GM23338 (cell line): Measurements from ENCODE around the gene ZAR1. TPM values are rescaled to one million over a fixed set of nuclear protein-coding genes. Genes with fewer than 3 reads are reported as not detected.
A peak's percentile ranks its signal among the peaks of the same experiment; 100 is the strongest.

Experiments
- ATAC-seq: fragments of 200-7000 bp; cut with Tn5 transposase; 3 replicates; pipeline ENCODE4 v1.9.1; 2020
- DNase-seq: peaks from one replicate; pipeline ENCODE4 v3.0.0-alpha.2; 2015; ENCODE audit warnings: low spot score
- H2AFZ ChIP-seq: fragments of 200-600 bp; sonication (generic); 2 replicates; pipeline ENCODE4 v1.8.0; 2016; ENCODE audit warnings: antibody characterized with exemption, mild to moderate bottlenecking, moderate library complexity
- H3F3A ChIP-seq: fragments of 200-600 bp; sonication (generic); replicated peaks from 2 replicates; pipeline ENCODE4 v1.8.0; 2017; ENCODE audit warnings: antibody characterized with exemption, mixed run types, low read depth
- H3K27ac ChIP-seq: fragments of 200-600 bp; sonication (generic); 2 replicates; pipeline ENCODE4 v1.6.1; 2016; ENCODE audit warnings: low read depth
- H3K27me3 ChIP-seq: fragments of 200-600 bp; sonication (generic); 2 replicates; pipeline ENCODE4 v1.8.0; 2016; ENCODE audit warnings: mild to moderate bottlenecking, mixed run types, moderate library complexity; ENCODE audit not compliant: insufficient read depth
- H3K36me3 ChIP-seq: fragments of 200-600 bp; sonication (generic); 2 replicates; pipeline ENCODE4 v1.8.0; 2016; ENCODE audit warnings: mild to moderate bottlenecking; ENCODE audit not compliant: insufficient read depth
- H3K4me1 ChIP-seq: fragments of 200-600 bp; sonication (generic); 2 replicates; pipeline ENCODE4 v1.8.0; 2016; ENCODE audit warnings: mild to moderate bottlenecking, moderate library complexity; ENCODE audit not compliant: insufficient read depth
- H3K4me2 ChIP-seq: fragments of 200-600 bp; sonication (generic); 2 replicates; pipeline ENCODE4 v1.7.1; 2017; ENCODE audit warnings: mixed run types
- H3K4me3 ChIP-seq: fragments of 200-600 bp; sonication (generic); 2 replicates; pipeline ENCODE4 v1.6.1; 2016; ENCODE audit warnings: mixed run types
- H3K79me2 ChIP-seq: fragments of 200-600 bp; sonication (generic); replicated peaks from 2 replicates; pipeline ENCODE4 v1.8.0; 2017; ENCODE audit warnings: mild to moderate bottlenecking; ENCODE audit not compliant: insufficient read depth
- H3K9me2 ChIP-seq: fragments of 200-600 bp; sonication (generic); 2 replicates; pipeline ENCODE4 v1.8.0; 2017; ENCODE audit not compliant: insufficient read depth
- H4K20me1 ChIP-seq: fragments of 200-600 bp; sonication (generic); replicated peaks from 2 replicates; pipeline ENCODE4 v1.8.0; 2017; ENCODE audit warnings: mild to moderate bottlenecking; ENCODE audit not compliant: insufficient read depth
- H3K27ac Mint-ChIP-seq: 2 replicates; pipeline ENCODE4 v1.8.0; 2020; ENCODE audit warnings: inconsistent platforms, mild to moderate bottlenecking, moderate library complexity, mixed read lengths
- H3K27me3 Mint-ChIP-seq: 3 replicates; pipeline ENCODE4 v1.8.0; 2022; ENCODE audit warnings: low read depth, mild to moderate bottlenecking, moderate library complexity, mixed read lengths, inconsistent platforms; ENCODE audit not compliant: insufficient read depth, poor library complexity
- H3K36me3 Mint-ChIP-seq: 3 replicates; pipeline ENCODE4 v1.8.0; 2021; ENCODE audit warnings: low read depth, mild to moderate bottlenecking, inconsistent platforms, moderate library complexity, mixed read lengths
- H3K4me1 Mint-ChIP-seq: 3 replicates; pipeline ENCODE4 v1.8.0; 2020; ENCODE audit warnings: mild to moderate bottlenecking, inconsistent platforms, mixed read lengths
- H3K4me3 Mint-ChIP-seq: 3 replicates; pipeline ENCODE4 v1.8.0; 2021; ENCODE audit warnings: moderate library complexity, mild to moderate bottlenecking, inconsistent platforms, mixed read lengths
- H3K9me3 Mint-ChIP-seq: 3 replicates; pipeline ENCODE4 v1.8.0; 2020; ENCODE audit warnings: moderate library complexity, mild to moderate bottlenecking, inconsistent platforms, mixed read lengths
- CREB1 ChIP-seq: fragments of 250-450 bp; sonication (Bioruptor Pico); IDR thresholded peaks from 2 replicates; pipeline ENCODE4 v1.5.0; 2020; ENCODE audit warnings: low read depth, mild to moderate bottlenecking, moderate library complexity
- EZH2phosphoT487 ChIP-seq: fragments of 200-600 bp; sonication (generic); IDR thresholded peaks from one replicate; pipeline ENCODE4 v1.8.1; 2018; ENCODE audit warnings: antibody characterized with exemption; ENCODE audit not compliant: unreplicated experiment
- JUNB ChIP-seq: IDR thresholded peaks from one replicate; pipeline ENCODE4 v1.6.1; 2016; ENCODE audit warnings: antibody characterized with exemption; ENCODE audit not compliant: unreplicated experiment
- NANOG ChIP-seq: IDR thresholded peaks from 2 replicates; pipeline ENCODE4 v1.6.1; 2016; ENCODE audit warnings: antibody characterized with exemption, borderline replicate concordance
- POLR2AphosphoS5 ChIP-seq: IDR thresholded peaks from 2 replicates; pipeline ENCODE4 v1.6.1; 2016; ENCODE audit warnings: antibody characterized with exemption, low read depth
- ZNF114 ChIP-seq: fragments of 250-450 bp; sonication (Bioruptor Pico); IDR thresholded peaks from 2 replicates; pipeline ENCODE4 v1.5.0; 2020; ENCODE audit warnings: mild to moderate bottlenecking, moderate library complexity
- ZNF331 ChIP-seq: fragments of 250-450 bp; sonication (Bioruptor Pico); IDR thresholded peaks from 2 replicates; pipeline ENCODE4 v1.5.0; 2020; ENCODE audit warnings: low read depth, mild to moderate bottlenecking, moderate library complexity
- polyA plus RNA-seq: library from polyadenylated mRNA; unstranded; fragments of >200 nt; fragmentation: Nextera tagmentation; extraction: Ambion mirVana; gene quantifications from 2 replicates; pipeline ENCODE4 v1.2.1, GENCODE V29; 2016
- total RNA-seq: library from RNA; depleted of rRNA; stranded (reverse); fragments of >200 nt; shearing (Covaris generic); gene quantifications from 2 replicates; pipeline ENCODE4 v1.2.3, GENCODE V29; 2014
- TF ChIP-seq, protein P1 (sequence below): IDR thresholded peaks from 2 replicates; pipeline ENCODE4 v1.6.1; 2016; ENCODE audit warnings: antibody characterized with exemption
- TF ChIP-seq, protein P2 (sequence below), 2 experiments: fragments of 200-600 bp in 1 of 2; sonication (generic) in 1 of 2; conservative IDR thresholded peaks; 2 replicates each; pipeline versions ENCODE4 v1.5.1 to v1.6.1; 2016 to 2017; ENCODE audit warnings: antibody characterized with exemption in 2 of 2, low read depth in 2 of 2, mild to moderate bottlenecking in 2 of 2, moderate library complexity in 1 of 2
- TF ChIP-seq, protein P3 (sequence below): IDR thresholded peaks from one replicate; pipeline ENCODE4 v1.6.1; 2018; ENCODE audit warnings: antibody characterized with exemption; ENCODE audit not compliant: unreplicated experiment

Gene ZAR1
- total and polyA plus RNA-seq, 2 experiments from 2014 or later = 0.27 to 1.6 TPM

DNA sequence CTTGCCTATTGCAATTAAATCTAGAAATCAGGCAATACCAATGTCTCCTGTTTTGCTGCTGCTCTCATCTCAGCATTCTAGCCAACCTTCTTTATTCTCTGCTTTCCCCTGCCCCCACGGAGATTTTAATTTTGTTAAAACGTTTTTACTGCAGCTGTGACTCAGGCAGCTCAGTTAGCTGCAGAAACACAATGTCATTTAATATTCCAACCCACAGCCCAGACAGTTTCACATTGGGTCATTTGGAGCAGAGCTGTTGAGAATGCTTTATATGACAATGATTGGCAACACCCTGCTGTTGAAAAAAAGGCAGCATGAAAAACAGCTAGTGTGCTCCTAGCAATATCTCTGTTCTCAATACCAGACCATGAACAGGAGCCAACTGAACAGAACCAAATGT is 19.5 kb upstream of the ZAR1 start:
- H3F3A ChIP-seq = no peaks in the 10 kb centered on the region
- DNase-seq = no peak
- Mint-ChIP-seq H3K27me3 (peaks cover 2% of the 10 kb centered on the region), H3K4me1 (peaks cover 10% of the 10 kb centered on the region), H3K9me3 (no peaks in the 10 kb centered on the region), H3K36me3 (no peaks in the 10 kb centered on the region), H3K4me3 (no peak overlapping the region), H3K27ac (no peak overlapping the region)
- peaks cover 15% of the 10 kb centered on the region; the same call in 1 of the 2 replicates for H3K4me1 ChIP-seq
- peak overlapping the region; percentile 81; the same call in 1 of the 2 replicates for H2AFZ ChIP-seq
- no peaks in the 10 kb centered on the region for H3K9me2 ChIP-seq
- TF ChIP-seq, protein P1, sequence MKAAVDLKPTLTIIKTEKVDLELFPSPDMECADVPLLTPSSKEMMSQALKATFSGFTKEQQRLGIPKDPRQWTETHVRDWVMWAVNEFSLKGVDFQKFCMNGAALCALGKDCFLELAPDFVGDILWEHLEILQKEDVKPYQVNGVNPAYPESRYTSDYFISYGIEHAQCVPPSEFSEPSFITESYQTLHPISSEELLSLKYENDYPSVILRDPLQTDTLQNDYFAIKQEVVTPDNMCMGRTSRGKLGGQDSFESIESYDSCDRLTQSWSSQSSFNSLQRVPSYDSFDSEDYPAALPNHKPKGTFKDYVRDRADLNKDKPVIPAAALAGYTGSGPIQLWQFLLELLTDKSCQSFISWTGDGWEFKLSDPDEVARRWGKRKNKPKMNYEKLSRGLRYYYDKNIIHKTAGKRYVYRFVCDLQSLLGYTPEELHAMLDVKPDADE = no peak
- TF ChIP-seq ZNF331 (CRISPR knock-in tag) (no peak), POLR2AphosphoS5 (no peak), EZH2phosphoT487 (no peak), ZNF114 (CRISPR knock-in tag) (no peak), JUNB (no peak)
- no peak overlapping the region for H3K4me3 ChIP-seq
- H4K20me1 ChIP-seq = no peaks in the 10 kb centered on the region
- H3K36me3 ChIP-seq = no peaks in the 10 kb centered on the region
- no peak overlapping the region for H3K4me2 ChIP-seq
- no peak for ATAC-seq
- H3K27ac ChIP-seq = no peak overlapping the region
- no peaks in the 10 kb centered on the region for H3K79me2 ChIP-seq
- no peaks in the 10 kb centered on the region for H3K27me3 ChIP-seq

DNA sequence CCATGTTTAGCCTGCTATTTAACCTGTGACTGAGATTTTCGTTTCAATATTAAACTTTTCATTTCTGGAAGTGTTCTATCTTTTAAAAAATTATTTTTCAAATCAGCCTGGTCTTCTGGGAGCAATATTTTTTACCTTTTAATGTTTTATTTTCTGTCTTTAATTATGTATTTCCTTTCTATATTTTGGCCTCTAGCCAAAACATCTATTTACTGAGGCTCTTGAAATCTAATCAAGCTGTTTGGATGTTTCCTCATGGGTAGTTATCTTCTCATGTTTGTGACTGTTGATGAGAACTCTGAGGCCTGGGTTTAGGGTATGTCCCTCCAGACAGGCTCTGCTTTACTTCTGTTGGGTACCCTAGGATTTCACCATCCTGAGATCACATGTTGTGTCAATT is 17.3 kb upstream of the ZAR1 start:
- no peaks in the 10 kb centered on the region; the same call in 2 of the 3 replicates for H3K9me3 Mint-ChIP-seq
- no peaks in the 10 kb centered on the region for H3K36me3 Mint-ChIP-seq

More for the DNA sequence above, 17.3 kb upstream of the ZAR1 start:
- no peak for DNase-seq
- Histone ChIP-seq H2AFZ (peak overlapping the region; percentile 39; the same call in 1 of the 2 replicates), H3K79me2 (no peaks in the 10 kb centered on the region), H3K36me3 (no peaks in the 10 kb centered on the region), H3F3A (no peaks in the 10 kb centered on the region), H4K20me1 (no peaks in the 10 kb centered on the region), H3K27me3 (no peaks in the 10 kb centered on the region), H3K9me2 (no peaks in the 10 kb centered on the region), H3K4me1 (peaks cover 15% of the 10 kb centered on the region; the same call in 1 of the 2 replicates), H3K4me2 (no peak overlapping the region), H3K4me3 (no peak overlapping the region), H3K27ac (no peak overlapping the region)
- H3K4me3 Mint-ChIP-seq = no peak overlapping the region
- no peak for ATAC-seq
- peaks cover 10% of the 10 kb centered on the region for H3K4me1 Mint-ChIP-seq
- TF ChIP-seq ZNF114 (CRISPR knock-in tag) (no peak), EZH2phosphoT487 (no peak), POLR2AphosphoS5 (no peak), CREB1 (CRISPR knock-in tag) (no peak), NANOG (no peak)
- TF ChIP-seq, protein P2, sequence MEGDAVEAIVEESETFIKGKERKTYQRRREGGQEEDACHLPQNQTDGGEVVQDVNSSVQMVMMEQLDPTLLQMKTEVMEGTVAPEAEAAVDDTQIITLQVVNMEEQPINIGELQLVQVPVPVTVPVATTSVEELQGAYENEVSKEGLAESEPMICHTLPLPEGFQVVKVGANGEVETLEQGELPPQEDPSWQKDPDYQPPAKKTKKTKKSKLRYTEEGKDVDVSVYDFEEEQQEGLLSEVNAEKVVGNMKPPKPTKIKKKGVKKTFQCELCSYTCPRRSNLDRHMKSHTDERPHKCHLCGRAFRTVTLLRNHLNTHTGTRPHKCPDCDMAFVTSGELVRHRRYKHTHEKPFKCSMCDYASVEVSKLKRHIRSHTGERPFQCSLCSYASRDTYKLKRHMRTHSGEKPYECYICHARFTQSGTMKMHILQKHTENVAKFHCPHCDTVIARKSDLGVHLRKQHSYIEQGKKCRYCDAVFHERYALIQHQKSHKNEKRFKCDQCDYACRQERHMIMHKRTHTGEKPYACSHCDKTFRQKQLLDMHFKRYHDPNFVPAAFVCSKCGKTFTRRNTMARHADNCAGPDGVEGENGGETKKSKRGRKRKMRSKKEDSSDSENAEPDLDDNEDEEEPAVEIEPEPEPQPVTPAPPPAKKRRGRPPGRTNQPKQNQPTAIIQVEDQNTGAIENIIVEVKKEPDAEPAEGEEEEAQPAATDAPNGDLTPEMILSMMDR (conservative IDR thresholded peaks at IDR 0.05; ENCODE audit: low read depth in 2 of 2) = no peak
- TF ChIP-seq, protein P3, sequence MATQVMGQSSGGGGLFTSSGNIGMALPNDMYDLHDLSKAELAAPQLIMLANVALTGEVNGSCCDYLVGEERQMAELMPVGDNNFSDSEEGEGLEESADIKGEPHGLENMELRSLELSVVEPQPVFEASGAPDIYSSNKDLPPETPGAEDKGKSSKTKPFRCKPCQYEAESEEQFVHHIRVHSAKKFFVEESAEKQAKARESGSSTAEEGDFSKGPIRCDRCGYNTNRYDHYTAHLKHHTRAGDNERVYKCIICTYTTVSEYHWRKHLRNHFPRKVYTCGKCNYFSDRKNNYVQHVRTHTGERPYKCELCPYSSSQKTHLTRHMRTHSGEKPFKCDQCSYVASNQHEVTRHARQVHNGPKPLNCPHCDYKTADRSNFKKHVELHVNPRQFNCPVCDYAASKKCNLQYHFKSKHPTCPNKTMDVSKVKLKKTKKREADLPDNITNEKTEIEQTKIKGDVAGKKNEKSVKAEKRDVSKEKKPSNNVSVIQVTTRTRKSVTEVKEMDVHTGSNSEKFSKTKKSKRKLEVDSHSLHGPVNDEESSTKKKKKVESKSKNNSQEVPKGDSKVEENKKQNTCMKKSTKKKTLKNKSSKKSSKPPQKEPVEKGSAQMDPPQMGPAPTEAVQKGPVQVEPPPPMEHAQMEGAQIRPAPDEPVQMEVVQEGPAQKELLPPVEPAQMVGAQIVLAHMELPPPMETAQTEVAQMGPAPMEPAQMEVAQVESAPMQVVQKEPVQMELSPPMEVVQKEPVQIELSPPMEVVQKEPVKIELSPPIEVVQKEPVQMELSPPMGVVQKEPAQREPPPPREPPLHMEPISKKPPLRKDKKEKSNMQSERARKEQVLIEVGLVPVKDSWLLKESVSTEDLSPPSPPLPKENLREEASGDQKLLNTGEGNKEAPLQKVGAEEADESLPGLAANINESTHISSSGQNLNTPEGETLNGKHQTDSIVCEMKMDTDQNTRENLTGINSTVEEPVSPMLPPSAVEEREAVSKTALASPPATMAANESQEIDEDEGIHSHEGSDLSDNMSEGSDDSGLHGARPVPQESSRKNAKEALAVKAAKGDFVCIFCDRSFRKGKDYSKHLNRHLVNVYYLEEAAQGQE = no peak
- TF ChIP-seq, protein P1 = no peak
- H3K27ac Mint-ChIP-seq = no peak overlapping the region
- H3K27me3 Mint-ChIP-seq = peaks cover 2% of the 10 kb centered on the region
